ENCODE results near the gene BMPR1A.
A peak's percentile ranks its signal among the peaks of the same experiment; 100 is the strongest.
"Not testable (repeated sequence)": the region's sequence is repeated elsewhere in the genome, so short reads cannot be mapped to it uniquely, and the experiment has no call there.

Gene BMPR1A

GRCh38 chr10:86848747-86849146 lies 92.3 kb downstream of the BMPR1A start:
- H3K27ac ChIP-seq (ENCODE audit: low read depth, low read length): no peak overlapping the region; the same call in 1 of the 2 replicates

GRCh38 chr10:86849181-86849894 lies 92.9 kb downstream of the BMPR1A start:
- Histone ChIP-seq H3K27me3 (ENCODE audit: control insufficient read depth, insufficient read depth, low read length) (no peaks in the 10 kb centered on the region), H3K9ac (ENCODE audit: low read length) (no peak overlapping the region), H3K4me3 (ENCODE audit: low read depth, low read length) (no peak overlapping the region), H3K27ac (ENCODE audit: low read depth, low read length) (no peak overlapping the region; the same call in 1 of the 2 replicates), H3K36me3 (ENCODE audit: control insufficient read depth, insufficient read depth, low read length) (peaks cover 34% of the 10 kb centered on the region), H3K4me1 (ENCODE audit: control insufficient read depth, insufficient read depth, low read length) (peaks cover 29% of the 10 kb centered on the region), H3K9me3 (ENCODE audit: control insufficient read depth, insufficient read depth, low read depth, low read length) (no peaks in the 10 kb centered on the region)

More at GRCh38 chr10:86848747-86849146, 92.3 kb downstream of the BMPR1A start:
- H3K9me3 ChIP-seq (ENCODE audit: control insufficient read depth, insufficient read depth, low read depth, low read length): no peaks in the 10 kb centered on the region
- H3K4me1 ChIP-seq (ENCODE audit: control insufficient read depth, insufficient read depth, low read length): peaks cover 29% of the 10 kb centered on the region
- H3K9ac ChIP-seq (ENCODE audit: low read length): no peak overlapping the region
- peaks cover 40% of the 10 kb centered on the region for H3K36me3 ChIP-seq (ENCODE audit: control insufficient read depth, insufficient read depth, low read length)
- H3K4me3 ChIP-seq (ENCODE audit: low read depth, low read length): no peak overlapping the region
- no peaks in the 10 kb centered on the region for H3K27me3 ChIP-seq (ENCODE audit: control insufficient read depth, insufficient read depth, low read length)

- Histone ChIP-seq H3K4me1 (ENCODE audit: control insufficient read depth, insufficient read depth, low read length) (peaks cover 37% of the 10 kb centered on the region), H3K27me3 (ENCODE audit: control insufficient read depth, insufficient read depth, low read length) (no peaks in the 10 kb centered on the region)
These were observed 94.1 kb downstream of the BMPR1A start for GRCh38 chr10:86850481-86850880.

GRCh38 chr10:86851328-86852207 lies 95.1 kb downstream of the BMPR1A start:
- Histone ChIP-seq H3K27me3 (ENCODE audit: control insufficient read depth, insufficient read depth, low read length) (no peaks in the 10 kb centered on the region), H3K36me3 (ENCODE audit: control insufficient read depth, insufficient read depth, low read length) (peaks cover 33% of the 10 kb centered on the region), H3K9ac (ENCODE audit: low read length) (no peak overlapping the region), H3K9me3 (ENCODE audit: control insufficient read depth, insufficient read depth, low read depth, low read length) (no peaks in the 10 kb centered on the region), H3K4me3 (ENCODE audit: low read depth, low read length) (no peak overlapping the region), H3K27ac (ENCODE audit: low read depth, low read length) (0 out of 2 replicates have a peak overlapping the region, but pooled peaks have one; percentile 47), H3K4me1 (ENCODE audit: control insufficient read depth, insufficient read depth, low read length) (peaks cover 48% of the 10 kb centered on the region)

More at GRCh38 chr10:86850481-86850880, 94.1 kb downstream of the BMPR1A start:
- H3K9ac ChIP-seq (ENCODE audit: low read length): no peak overlapping the region
- no peaks in the 10 kb centered on the region for H3K9me3 ChIP-seq (ENCODE audit: control insufficient read depth, insufficient read depth, low read depth, low read length)
- H3K4me3 ChIP-seq (ENCODE audit: low read depth, low read length): no peak overlapping the region
- peaks cover 27% of the 10 kb centered on the region for H3K36me3 ChIP-seq (ENCODE audit: control insufficient read depth, insufficient read depth, low read length)
- no peak overlapping the region for H3K27ac ChIP-seq (ENCODE audit: low read depth, low read length)

GRCh38 chr10:86853582-86853981 lies 97.2 kb downstream of the BMPR1A start:
- Histone ChIP-seq H3K4me1 (ENCODE audit: control insufficient read depth, insufficient read depth, low read length) (peaks cover 65% of the 10 kb centered on the region), H3K36me3 (ENCODE audit: control insufficient read depth, insufficient read depth, low read length) (peaks cover 40% of the 10 kb centered on the region), H3K27ac (ENCODE audit: low read depth, low read length) (peak overlapping the region; percentile 83)
- not testable (repeated sequence) for H3K4me3 ChIP-seq (ENCODE audit: low read depth, low read length); H3K9me3 ChIP-seq (ENCODE audit: control insufficient read depth, insufficient read depth, low read depth, low read length); H3K27me3 ChIP-seq (ENCODE audit: control insufficient read depth, insufficient read depth, low read length); H3K9ac ChIP-seq (ENCODE audit: low read length)

GRCh38 chr10:86855513-86855912 lies 99.1 kb downstream of the BMPR1A start:
- H3K9me3 ChIP-seq (ENCODE audit: control insufficient read depth, insufficient read depth, low read depth, low read length): no peaks in the 10 kb centered on the region
- H3K4me1 ChIP-seq (ENCODE audit: control insufficient read depth, insufficient read depth, low read length): peaks cover 59% of the 10 kb centered on the region
- H3K36me3 ChIP-seq (ENCODE audit: control insufficient read depth, insufficient read depth, low read length): peaks cover 34% of the 10 kb centered on the region; the same call in 1 of the 2 replicates
- H3K27ac ChIP-seq (ENCODE audit: low read depth, low read length): peak overlapping the region; percentile 67; the same call in 1 of the 2 replicates
- no peak overlapping the region for H3K4me3 ChIP-seq (ENCODE audit: low read depth, low read length)
- H3K9ac ChIP-seq (ENCODE audit: low read length): no peak overlapping the region
- no peaks in the 10 kb centered on the region for H3K27me3 ChIP-seq (ENCODE audit: control insufficient read depth, insufficient read depth, low read length)

- Histone ChIP-seq H3K4me1 (ENCODE audit: control insufficient read depth, insufficient read depth, low read length) (peaks cover 59% of the 10 kb centered on the region), H3K27me3 (ENCODE audit: control insufficient read depth, insufficient read depth, low read length) (no peaks in the 10 kb centered on the region), H3K27ac (ENCODE audit: low read depth, low read length) (peak overlapping the region; percentile 67; the same call in 1 of the 2 replicates), H3K36me3 (ENCODE audit: control insufficient read depth, insufficient read depth, low read length) (peaks cover 32% of the 10 kb centered on the region; the same call in 1 of the 2 replicates), H3K9ac (ENCODE audit: low read length) (peak overlapping the region; percentile 18), H3K4me3 (ENCODE audit: low read depth, low read length) (no peak overlapping the region), H3K9me3 (ENCODE audit: control insufficient read depth, insufficient read depth, low read depth, low read length) (no peaks in the 10 kb centered on the region)
These were observed 99.7 kb downstream of the BMPR1A start for GRCh38 chr10:86856156-86856555.

GRCh38 chr10:86857128-86857721 lies 100.8 kb downstream of the BMPR1A start:
- peak overlapping the region; percentile 53 for H3K9ac ChIP-seq (ENCODE audit: low read length)
- no peaks in the 10 kb centered on the region for H3K27me3 ChIP-seq (ENCODE audit: control insufficient read depth, insufficient read depth, low read length)
- no peaks in the 10 kb centered on the region for H3K9me3 ChIP-seq (ENCODE audit: control insufficient read depth, insufficient read depth, low read depth, low read length)
- H3K27ac ChIP-seq (ENCODE audit: low read depth, low read length): peak overlapping the region; percentile 67
- H3K4me1 ChIP-seq (ENCODE audit: control insufficient read depth, insufficient read depth, low read length): peaks cover 57% of the 10 kb centered on the region
- H3K4me3 ChIP-seq (ENCODE audit: low read depth, low read length): no peak overlapping the region; the same call in 1 of the 2 replicates
- H3K36me3 ChIP-seq (ENCODE audit: control insufficient read depth, insufficient read depth, low read length): peaks cover 22% of the 10 kb centered on the region; the same call in 1 of the 2 replicates

GRCh38 chr10:86858011-86858410 lies 101.6 kb downstream of the BMPR1A start:
- H3K36me3 ChIP-seq (ENCODE audit: control insufficient read depth, insufficient read depth, low read length): peaks cover 22% of the 10 kb centered on the region; the same call in 1 of the 2 replicates
- no peak overlapping the region for H3K4me3 ChIP-seq (ENCODE audit: low read depth, low read length)
- no peak overlapping the region for H3K9ac ChIP-seq (ENCODE audit: low read length)
- no peaks in the 10 kb centered on the region for H3K27me3 ChIP-seq (ENCODE audit: control insufficient read depth, insufficient read depth, low read length)
- peaks cover 58% of the 10 kb centered on the region for H3K4me1 ChIP-seq (ENCODE audit: control insufficient read depth, insufficient read depth, low read length)
- no peaks in the 10 kb centered on the region for H3K9me3 ChIP-seq (ENCODE audit: control insufficient read depth, insufficient read depth, low read depth, low read length)
- peak overlapping the region; percentile 67 for H3K27ac ChIP-seq (ENCODE audit: low read depth, low read length)

GRCh38 chr10:86861351-86861750 lies 104.9 kb downstream of the BMPR1A start:
- Histone ChIP-seq H3K4me3 (ENCODE audit: low read depth, low read length) (no peak overlapping the region), H3K36me3 (ENCODE audit: control insufficient read depth, insufficient read depth, low read length) (peaks cover 14% of the 10 kb centered on the region; the same call in 1 of the 2 replicates), H3K9me3 (ENCODE audit: control insufficient read depth, insufficient read depth, low read depth, low read length) (no peaks in the 10 kb centered on the region), H3K27me3 (ENCODE audit: control insufficient read depth, insufficient read depth, low read length) (no peaks in the 10 kb centered on the region), H3K27ac (ENCODE audit: low read depth, low read length) (peak overlapping the region; percentile 73), H3K4me1 (ENCODE audit: control insufficient read depth, insufficient read depth, low read length) (peaks cover 63% of the 10 kb centered on the region), H3K9ac (ENCODE audit: low read length) (no peak overlapping the region)
